PC-3 (cell line): ENCODE measurements around the gene SYT13.

Experiments
- EZH2 ChIP-seq: fragments of 300-600 bp; sonication (generic); IDR thresholded peaks from one replicate; pipeline ENCODE4 v1.6.1; 2017; ENCODE audit warnings: antibody characterized with exemption, mild to moderate bottlenecking, low read length; ENCODE audit not compliant: unreplicated experiment
- TF ChIP-seq, protein P1 (sequence below): fragments of 300-600 bp; sonication (generic); conservative IDR thresholded peaks from 2 replicates; pipeline ENCODE4 v1.5.1; 2017; ENCODE audit warnings: antibody characterized with exemption, low read depth, mild to moderate bottlenecking, low read length

DNA sequence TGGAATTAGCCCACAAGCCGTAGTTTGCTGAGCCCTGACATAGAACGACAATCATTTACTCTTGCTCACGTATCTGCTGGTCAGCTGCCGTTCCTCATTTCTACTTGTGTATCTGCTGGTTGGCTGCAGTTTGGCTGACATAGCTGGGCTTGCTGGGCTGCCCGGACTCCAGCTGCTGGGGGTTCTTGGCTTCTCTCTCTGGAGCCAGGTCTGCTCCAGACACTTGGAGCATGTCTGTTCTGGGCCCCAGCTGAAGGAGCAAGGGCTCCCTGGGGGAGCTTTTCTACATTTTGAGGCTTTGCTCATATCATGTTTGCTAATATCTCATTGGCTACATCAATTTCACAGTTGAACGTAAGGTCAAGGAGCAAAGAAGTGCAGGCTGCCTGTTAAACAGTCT lies 92.4 kb downstream of the SYT13 start:
- TF ChIP-seq, protein P1, sequence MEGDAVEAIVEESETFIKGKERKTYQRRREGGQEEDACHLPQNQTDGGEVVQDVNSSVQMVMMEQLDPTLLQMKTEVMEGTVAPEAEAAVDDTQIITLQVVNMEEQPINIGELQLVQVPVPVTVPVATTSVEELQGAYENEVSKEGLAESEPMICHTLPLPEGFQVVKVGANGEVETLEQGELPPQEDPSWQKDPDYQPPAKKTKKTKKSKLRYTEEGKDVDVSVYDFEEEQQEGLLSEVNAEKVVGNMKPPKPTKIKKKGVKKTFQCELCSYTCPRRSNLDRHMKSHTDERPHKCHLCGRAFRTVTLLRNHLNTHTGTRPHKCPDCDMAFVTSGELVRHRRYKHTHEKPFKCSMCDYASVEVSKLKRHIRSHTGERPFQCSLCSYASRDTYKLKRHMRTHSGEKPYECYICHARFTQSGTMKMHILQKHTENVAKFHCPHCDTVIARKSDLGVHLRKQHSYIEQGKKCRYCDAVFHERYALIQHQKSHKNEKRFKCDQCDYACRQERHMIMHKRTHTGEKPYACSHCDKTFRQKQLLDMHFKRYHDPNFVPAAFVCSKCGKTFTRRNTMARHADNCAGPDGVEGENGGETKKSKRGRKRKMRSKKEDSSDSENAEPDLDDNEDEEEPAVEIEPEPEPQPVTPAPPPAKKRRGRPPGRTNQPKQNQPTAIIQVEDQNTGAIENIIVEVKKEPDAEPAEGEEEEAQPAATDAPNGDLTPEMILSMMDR: no peak
- no peak for TF ChIP-seq EZH2
